HL-60/S4 treated with retinoic acid at 250 ng/mL for 4 days and 3 days (cell line): Measurements from ENCODE around the gene SEZ6.

ENCODE experiments used
- in situ Hi-C: fragments of 300-500 bp; cut with MboI; formaldehyde crosslinking; loops from 2 replicates; pipeline ENCODE4 v1.7.0; 2022; ENCODE audit warnings: low sequenced_read_pairs

The SEZ6 gene

DNA sequence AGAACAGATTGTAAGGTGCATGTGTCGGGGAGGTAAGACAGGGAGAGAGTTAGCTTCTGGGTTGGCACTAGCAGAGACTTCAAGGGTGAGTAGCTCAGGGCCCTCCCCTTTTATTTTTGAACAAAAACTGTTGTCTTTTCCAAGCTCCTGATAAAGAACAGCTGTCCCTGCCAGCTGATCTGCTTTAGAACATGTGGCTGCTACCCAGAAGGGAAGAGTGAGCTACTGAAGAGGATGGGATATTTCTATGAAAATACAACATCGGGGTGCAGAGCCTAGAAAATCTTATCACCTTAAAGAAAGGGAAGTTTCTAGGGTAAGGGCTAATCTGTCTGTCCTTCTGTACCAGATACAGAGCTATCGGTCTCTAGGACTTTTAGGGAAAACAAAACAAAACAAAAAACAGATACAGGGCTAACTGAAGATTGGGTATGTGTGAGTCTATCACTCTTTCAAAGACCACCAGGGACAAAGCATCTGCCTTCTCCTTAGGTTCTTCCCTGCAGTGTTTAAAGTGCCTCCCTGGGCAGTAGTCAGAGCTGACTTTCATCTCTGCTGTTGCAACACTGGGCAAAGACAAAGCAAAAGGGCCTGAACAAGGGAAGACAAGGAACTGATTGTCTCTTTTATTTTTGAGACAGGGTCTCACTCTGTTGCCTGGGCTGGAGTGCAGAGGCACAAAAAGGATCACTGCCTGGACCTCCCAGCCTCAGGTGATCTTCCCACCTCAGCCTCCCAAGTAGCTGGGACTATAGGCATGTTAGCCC is 97.9 kb downstream of the SEZ6 start:
- in situ Hi-C loops: no loop called here

DNA sequence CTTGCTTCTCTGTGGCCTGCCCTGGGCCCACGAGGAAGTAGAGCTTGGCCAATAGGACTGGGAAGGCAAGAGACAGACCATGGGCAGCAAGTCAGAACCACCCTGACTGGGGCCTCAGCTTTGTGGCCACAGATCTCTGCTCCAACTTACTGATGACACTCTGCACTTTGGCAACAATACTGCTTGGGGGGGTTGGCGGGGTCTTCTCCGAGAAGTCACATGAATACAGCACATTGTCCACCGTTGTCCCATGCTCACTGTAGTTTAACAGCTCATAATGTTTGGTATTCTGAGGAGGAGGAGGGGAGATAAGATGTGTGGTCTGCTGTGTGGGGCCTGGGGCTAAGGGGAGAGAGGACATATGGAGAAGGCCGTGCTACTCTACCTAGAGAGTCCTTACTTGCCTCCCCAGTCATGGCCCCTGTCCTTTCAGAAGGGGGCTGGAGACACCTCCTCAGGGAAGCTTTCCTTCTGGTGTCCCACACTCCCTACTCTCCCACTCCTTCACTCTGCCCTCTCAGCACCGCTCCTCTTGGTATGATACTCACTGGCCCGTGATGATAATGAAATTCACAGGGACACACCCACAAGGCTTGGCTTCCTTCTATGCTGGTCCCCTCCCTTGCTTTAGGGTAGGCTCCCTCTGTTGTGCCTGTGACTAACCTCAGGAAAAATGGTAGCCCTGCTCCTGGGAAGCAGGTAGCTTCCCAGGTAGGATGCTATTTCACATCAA is 99.0 kb downstream of the SEZ6 start:
- in situ Hi-C loops: no loop called here

DNA sequence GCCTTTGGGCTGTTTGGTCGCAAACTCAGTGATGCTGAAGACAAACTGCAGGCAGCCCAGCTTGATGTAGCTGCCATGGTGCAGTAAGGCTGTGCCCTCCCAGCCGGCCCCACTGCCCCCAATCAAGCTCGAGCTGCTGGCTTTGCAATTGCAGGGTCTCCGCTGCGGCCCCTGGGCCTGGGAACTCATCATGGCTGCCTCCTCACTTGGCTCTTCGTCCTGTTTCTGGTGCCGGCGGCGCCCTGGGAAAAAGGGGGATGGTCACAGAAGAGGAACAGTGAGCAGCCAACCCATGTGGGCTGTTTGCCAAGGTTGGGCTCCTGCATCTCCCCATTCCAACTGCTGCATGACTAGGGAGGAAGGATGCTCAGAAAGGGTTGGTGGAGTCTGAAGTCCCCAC is 99.6 kb downstream of the SEZ6 start:
- in situ Hi-C loops: no loop called here
